SK-N-SH treated with all-trans-retinoic acid at 6 μM for 48 hours (cell line): ENCODE results near the gene ZNF469.

Experiments used
- ATAC-seq: fragments of 200-7000 bp; cut with Tn5 transposase; 3 replicates; pipeline ENCODE4 v1.9.1; 2020; ENCODE audit warnings: mild to moderate bottlenecking, moderate library complexity
- BACH2 ChIP-seq: fragments of 250-450 bp; sonication (Bioruptor Pico); IDR thresholded peaks from 2 replicates; pipeline ENCODE4 v1.9.0; 2021; ENCODE audit warnings: mild to moderate bottlenecking, borderline replicate concordance
- CSDC2 ChIP-seq: fragments of 250-450 bp; sonication (Bioruptor Pico); IDR thresholded peaks from 2 replicates; pipeline ENCODE4 v1.5.0; 2020; ENCODE audit warnings: mild to moderate bottlenecking, moderate library complexity
- ESRRG ChIP-seq: fragments of 250-450 bp; sonication (Bioruptor Pico); IDR thresholded peaks from 2 replicates; pipeline ENCODE4 v1.6.1; 2021; ENCODE audit warnings: mild to moderate bottlenecking
- ISL1 ChIP-seq: fragments of 250-450 bp; sonication (Bioruptor Pico); IDR thresholded peaks from 2 replicates; pipeline ENCODE4 v2.1.2; 2022; ENCODE audit warnings: mild to moderate bottlenecking, moderate library complexity
- OSR1 ChIP-seq: fragments of 250-450 bp; sonication (Bioruptor Pico); IDR thresholded peaks from 2 replicates; pipeline ENCODE4 v1.8.0; 2022; ENCODE audit warnings: moderate library complexity, mild to moderate bottlenecking, inconsistent platforms
- PATZ1 ChIP-seq: fragments of 250-450 bp; sonication (Bioruptor Pico); IDR thresholded peaks from 2 replicates; pipeline ENCODE4 v1.8.0; 2020; ENCODE audit warnings: mild to moderate bottlenecking, moderate library complexity, borderline replicate concordance
- POU6F1 ChIP-seq: fragments of 250-450 bp; sonication (Bioruptor Pico); IDR thresholded peaks from 2 replicates; pipeline ENCODE4 v1.8.0; 2021; ENCODE audit warnings: low read depth, mild to moderate bottlenecking, moderate library complexity, borderline replicate concordance
- PPARA ChIP-seq: fragments of 250-450 bp; sonication (Bioruptor Pico); IDR thresholded peaks from 2 replicates; pipeline ENCODE4 v1.5.0; 2020; ENCODE audit warnings: mild to moderate bottlenecking, borderline replicate concordance
- RARB ChIP-seq: fragments of 250-450 bp; sonication (Bioruptor Pico); IDR thresholded peaks from 2 replicates; pipeline ENCODE4 v1.8.0; 2021; ENCODE audit warnings: mild to moderate bottlenecking, moderate library complexity
- SNAI2 ChIP-seq: fragments of 250-450 bp; sonication (Bioruptor Pico); IDR thresholded peaks from 2 replicates; pipeline ENCODE4 v1.5.0; 2020; ENCODE audit warnings: mild to moderate bottlenecking, moderate library complexity
- TCF4 ChIP-seq: fragments of 250-450 bp; sonication (Bioruptor Pico); IDR thresholded peaks from 2 replicates; pipeline ENCODE4 v1.8.0; 2021; ENCODE audit warnings: mild to moderate bottlenecking, moderate library complexity, borderline replicate concordance
- TOX ChIP-seq: fragments of 250-450 bp; sonication (Bioruptor Pico); IDR thresholded peaks from 2 replicates; pipeline ENCODE4 v1.8.0; 2021; ENCODE audit warnings: mild to moderate bottlenecking, moderate library complexity, borderline replicate concordance
- ZC3H10 ChIP-seq: fragments of 250-450 bp; sonication (Bioruptor Pico); IDR thresholded peaks from 2 replicates; pipeline ENCODE4 v1.5.1; 2021; ENCODE audit warnings: mild to moderate bottlenecking, moderate library complexity
- ZFP3 ChIP-seq: fragments of 250-450 bp; sonication (Bioruptor Pico); IDR thresholded peaks from 2 replicates; pipeline ENCODE4 v1.5.0; 2020; ENCODE audit warnings: mild to moderate bottlenecking, moderate library complexity
- ZFP30 ChIP-seq: fragments of 450-650 bp; formaldehyde crosslinking; IDR thresholded peaks from 2 replicates; pipeline ENCODE4 v1.5.0; 2022; ENCODE audit warnings: mild to moderate bottlenecking, moderate library complexity
- ZNF70 ChIP-seq: fragments of 450-650 bp; formaldehyde crosslinking; IDR thresholded peaks from 2 replicates; pipeline ENCODE4 v1.5.0; 2020; ENCODE audit warnings: mild to moderate bottlenecking, moderate library complexity
- TF ChIP-seq, protein P1 (sequence below): fragments of 250-450 bp; sonication (Bioruptor Pico); IDR thresholded peaks from 2 replicates; pipeline ENCODE4 v1.5.1; 2021; ENCODE audit warnings: mild to moderate bottlenecking, moderate library complexity
- TF ChIP-seq, protein P2 (sequence below): fragments of 250-450 bp; sonication (Bioruptor Pico); IDR thresholded peaks from 2 replicates; pipeline ENCODE4 v1.5.1; 2020; ENCODE audit warnings: low read depth, mild to moderate bottlenecking, moderate library complexity
- TF ChIP-seq, protein P3 (sequence below): fragments of 250-450 bp; sonication (Bioruptor Pico); IDR thresholded peaks from 2 replicates; pipeline ENCODE4 v1.5.0; 2020; ENCODE audit warnings: mild to moderate bottlenecking, moderate library complexity

The ZNF469 gene

DNA sequence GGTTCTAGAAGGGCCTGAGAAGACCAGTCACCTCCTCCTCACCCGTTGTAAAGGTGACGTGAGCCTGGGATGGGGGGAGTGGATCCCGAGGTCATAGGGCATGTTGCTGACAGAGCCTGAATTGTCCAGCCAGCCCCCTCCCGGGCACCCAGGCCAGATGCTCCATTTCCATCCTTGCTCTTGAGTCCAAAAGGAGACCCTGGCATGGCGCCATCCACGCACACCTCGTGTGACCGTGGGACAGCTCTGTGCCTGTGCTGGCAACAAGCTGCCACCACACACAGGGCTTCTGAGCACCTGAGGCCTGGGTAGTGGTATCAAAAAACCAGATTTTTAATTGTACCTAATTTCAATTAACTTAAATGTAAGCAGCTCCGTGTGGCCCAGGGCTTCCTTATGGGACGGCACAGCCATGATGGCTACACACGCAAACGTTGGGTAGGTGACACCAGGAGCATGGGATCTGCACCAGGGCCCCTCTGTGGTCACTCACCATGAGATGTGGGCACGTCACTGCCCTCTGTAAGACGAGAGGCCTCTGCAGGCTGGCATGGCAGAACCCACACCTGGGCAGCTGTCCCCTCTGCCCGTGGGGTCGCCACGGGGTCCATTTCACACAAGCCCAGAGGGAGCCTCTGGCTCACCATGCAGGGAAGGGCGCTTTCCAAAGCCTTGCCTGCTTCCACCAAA is 37.6 kb upstream of the ZNF469 start:
- no peak for ATAC-seq
- TF ChIP-seq ZFP3 (CRISPR knock-in tag) (no peak), TOX (CRISPR knock-in tag) (no peak), POU6F1 (CRISPR knock-in tag) (no peak), CSDC2 (CRISPR knock-in tag) (no peak), TCF4 (CRISPR knock-in tag) (no peak), ESRRG (no peak), PPARA (CRISPR knock-in tag) (no peak), ZFP30 (CRISPR knock-in tag) (no peak), ZC3H10 (no peak), BACH2 (CRISPR knock-in tag) (no peak), RARB (CRISPR knock-in tag) (no peak), ISL1 (no peak), ZNF70 (CRISPR knock-in tag) (no peak)
- TF ChIP-seq, protein P1, sequence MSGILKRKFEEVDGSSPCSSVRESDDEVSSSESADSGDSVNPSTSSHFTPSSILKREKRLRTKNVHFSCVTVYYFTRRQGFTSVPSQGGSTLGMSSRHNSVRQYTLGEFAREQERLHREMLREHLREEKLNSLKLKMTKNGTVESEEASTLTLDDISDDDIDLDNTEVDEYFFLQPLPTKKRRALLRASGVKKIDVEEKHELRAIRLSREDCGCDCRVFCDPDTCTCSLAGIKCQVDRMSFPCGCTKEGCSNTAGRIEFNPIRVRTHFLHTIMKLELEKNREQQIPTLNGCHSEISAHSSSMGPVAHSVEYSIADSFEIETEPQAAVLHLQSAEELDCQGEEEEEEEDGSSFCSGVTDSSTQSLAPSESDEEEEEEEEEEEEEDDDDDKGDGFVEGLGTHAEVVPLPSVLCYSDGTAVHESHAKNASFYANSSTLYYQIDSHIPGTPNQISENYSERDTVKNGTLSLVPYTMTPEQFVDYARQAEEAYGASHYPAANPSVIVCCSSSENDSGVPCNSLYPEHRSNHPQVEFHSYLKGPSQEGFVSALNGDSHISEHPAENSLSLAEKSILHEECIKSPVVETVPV (CRISPR knock-in tag), result no peak
- TF ChIP-seq, protein P2, sequence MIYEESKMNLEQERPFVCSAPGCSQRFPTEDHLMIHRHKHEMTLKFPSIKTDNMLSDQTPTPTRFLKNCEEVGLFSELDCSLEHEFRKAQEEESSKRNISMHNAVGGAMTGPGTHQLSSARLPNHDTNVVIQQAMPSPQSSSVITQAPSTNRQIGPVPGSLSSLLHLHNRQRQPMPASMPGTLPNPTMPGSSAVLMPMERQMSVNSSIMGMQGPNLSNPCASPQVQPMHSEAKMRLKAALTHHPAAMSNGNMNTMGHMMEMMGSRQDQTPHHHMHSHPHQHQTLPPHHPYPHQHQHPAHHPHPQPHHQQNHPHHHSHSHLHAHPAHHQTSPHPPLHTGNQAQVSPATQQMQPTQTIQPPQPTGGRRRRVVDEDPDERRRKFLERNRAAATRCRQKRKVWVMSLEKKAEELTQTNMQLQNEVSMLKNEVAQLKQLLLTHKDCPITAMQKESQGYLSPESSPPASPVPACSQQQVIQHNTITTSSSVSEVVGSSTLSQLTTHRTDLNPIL (CRISPR knock-in tag), result no peak
- TF ChIP-seq, protein P3, sequence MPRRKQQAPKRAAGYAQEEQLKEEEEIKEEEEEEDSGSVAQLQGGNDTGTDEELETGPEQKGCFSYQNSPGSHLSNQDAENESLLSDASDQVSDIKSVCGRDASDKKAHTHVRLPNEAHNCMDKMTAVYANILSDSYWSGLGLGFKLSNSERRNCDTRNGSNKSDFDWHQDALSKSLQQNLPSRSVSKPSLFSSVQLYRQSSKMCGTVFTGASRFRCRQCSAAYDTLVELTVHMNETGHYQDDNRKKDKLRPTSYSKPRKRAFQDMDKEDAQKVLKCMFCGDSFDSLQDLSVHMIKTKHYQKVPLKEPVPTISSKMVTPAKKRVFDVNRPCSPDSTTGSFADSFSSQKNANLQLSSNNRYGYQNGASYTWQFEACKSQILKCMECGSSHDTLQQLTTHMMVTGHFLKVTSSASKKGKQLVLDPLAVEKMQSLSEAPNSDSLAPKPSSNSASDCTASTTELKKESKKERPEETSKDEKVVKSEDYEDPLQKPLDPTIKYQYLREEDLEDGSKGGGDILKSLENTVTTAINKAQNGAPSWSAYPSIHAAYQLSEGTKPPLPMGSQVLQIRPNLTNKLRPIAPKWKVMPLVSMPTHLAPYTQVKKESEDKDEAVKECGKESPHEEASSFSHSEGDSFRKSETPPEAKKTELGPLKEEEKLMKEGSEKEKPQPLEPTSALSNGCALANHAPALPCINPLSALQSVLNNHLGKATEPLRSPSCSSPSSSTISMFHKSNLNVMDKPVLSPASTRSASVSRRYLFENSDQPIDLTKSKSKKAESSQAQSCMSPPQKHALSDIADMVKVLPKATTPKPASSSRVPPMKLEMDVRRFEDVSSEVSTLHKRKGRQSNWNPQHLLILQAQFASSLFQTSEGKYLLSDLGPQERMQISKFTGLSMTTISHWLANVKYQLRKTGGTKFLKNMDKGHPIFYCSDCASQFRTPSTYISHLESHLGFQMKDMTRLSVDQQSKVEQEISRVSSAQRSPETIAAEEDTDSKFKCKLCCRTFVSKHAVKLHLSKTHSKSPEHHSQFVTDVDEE (CRISPR knock-in tag), result no peak

DNA sequence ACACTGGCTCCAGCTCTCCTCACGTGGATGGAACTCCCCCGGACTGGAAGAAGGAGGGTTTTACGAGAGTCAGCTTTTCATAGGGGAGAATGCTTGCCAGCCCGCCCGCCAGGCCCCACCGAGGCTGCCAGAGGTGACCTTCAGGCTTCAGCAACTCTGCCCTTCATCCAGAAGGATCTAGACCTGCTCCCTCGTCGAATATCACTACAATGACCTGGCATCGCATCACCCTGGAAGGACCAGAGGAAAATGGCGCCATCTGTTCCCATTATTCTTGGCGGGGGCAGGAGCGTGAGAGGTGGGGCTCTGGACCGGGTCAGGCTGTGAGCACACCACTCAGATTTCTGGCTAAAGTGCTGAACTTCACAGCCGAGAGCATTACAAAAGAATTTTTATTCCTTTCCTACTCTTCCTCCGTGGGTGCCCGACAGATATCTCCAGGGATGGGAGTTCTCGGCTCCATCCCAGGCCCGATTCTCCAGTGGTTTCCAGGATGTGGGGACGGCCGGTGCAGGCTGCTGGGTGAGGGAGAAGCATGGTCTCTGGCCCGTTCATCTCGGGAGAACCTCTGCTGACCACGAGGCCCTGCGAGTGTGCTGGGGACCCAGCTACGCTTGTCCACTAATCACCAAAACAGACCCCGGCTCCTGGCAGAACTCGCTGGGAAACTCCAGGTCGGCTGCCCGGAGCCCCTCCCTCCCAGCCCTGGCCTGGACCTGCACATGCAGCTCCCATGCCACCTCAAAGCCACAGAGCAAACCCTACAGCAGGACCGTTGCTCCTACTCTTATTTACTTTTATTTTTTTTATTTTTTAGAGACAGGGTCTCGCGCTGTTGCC is 36.8 kb upstream of the ZNF469 start:
- TF ChIP-seq ZC3H10, result no peak
- TF ChIP-seq, protein P2 (CRISPR knock-in tag), result no peak
- TF ChIP-seq, protein P3 (CRISPR knock-in tag), result no peak
- TF ChIP-seq POU6F1 (CRISPR knock-in tag), result no peak
- no peak for TF ChIP-seq ZFP30 (CRISPR knock-in tag)
- no peak for TF ChIP-seq PATZ1 (CRISPR knock-in tag)
- no peak for TF ChIP-seq OSR1 (CRISPR knock-in tag)
- TF ChIP-seq SNAI2 (CRISPR knock-in tag), result no peak
- no peak for TF ChIP-seq TCF4 (CRISPR knock-in tag)
- TF ChIP-seq RARB (CRISPR knock-in tag), result no peak
- no peak for ATAC-seq
